ENCODE results near the gene TNS3.

Gene TNS3

GRCh38 chr7:47282790-47283496 is 299.0 kb downstream of the TNS3 start:
- TF ChIP-seq POLR2A (IDR thresholded peaks at IDR 0.05; ENCODE audit: extremely low read depth, insufficient read length) (no peak), MYC (IDR thresholded peaks at IDR 0.05; ENCODE audit: low read depth, low read length) (no peak), CTCF (IDR thresholded peaks at IDR 0.05; ENCODE audit: low read depth, low read length) (no peak)
- TF ChIP-seq, protein P1, sequence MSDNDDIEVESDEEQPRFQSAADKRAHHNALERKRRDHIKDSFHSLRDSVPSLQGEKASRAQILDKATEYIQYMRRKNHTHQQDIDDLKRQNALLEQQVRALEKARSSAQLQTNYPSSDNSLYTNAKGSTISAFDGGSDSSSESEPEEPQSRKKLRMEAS (IDR thresholded peaks at IDR 0.05; ENCODE audit: low read depth, low read length): no peak
- H3K4me3 ChIP-seq (ENCODE audit: low read depth, low read length): no peak overlapping the region
- DNase-seq (ENCODE audit: low read depth): no peak

GRCh38 chr7:47281966-47282643 is 299.8 kb downstream of the TNS3 start:
- TF ChIP-seq POLR2A (IDR thresholded peaks at IDR 0.05; ENCODE audit: extremely low read depth, insufficient read length) (no peak), MYC (IDR thresholded peaks at IDR 0.05; ENCODE audit: low read depth, low read length) (no peak), CTCF (IDR thresholded peaks at IDR 0.05; ENCODE audit: low read depth, low read length) (no peak)
- TF ChIP-seq, protein P1 (IDR thresholded peaks at IDR 0.05; ENCODE audit: low read depth, low read length): no peak
- no peak overlapping the region for H3K4me3 ChIP-seq (ENCODE audit: low read depth, low read length)
- DNase-seq (ENCODE audit: low read depth): no peak

DNA sequence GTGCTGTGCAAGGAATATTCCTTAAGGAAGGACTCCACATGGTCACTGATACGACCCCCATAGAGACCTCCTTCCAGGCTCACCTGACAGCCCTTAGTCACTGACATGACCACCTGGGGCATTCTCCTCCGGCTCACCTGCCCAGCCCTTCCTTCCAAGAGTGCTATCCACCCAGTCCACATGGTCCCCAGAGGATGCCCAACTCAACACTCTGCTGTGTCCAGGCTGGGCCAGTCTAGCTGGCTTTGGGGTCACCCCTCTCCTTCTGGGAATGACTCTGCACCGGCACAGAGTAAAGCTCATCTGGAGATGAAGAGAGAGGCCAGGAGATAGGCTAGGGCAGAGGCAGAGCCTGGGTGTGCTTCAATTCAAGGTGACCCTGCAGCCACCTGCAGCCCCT is 300.8 kb downstream of the TNS3 start:
- DNase-seq (ENCODE audit: low read depth): no peak
- TF ChIP-seq, protein P1 (IDR thresholded peaks at IDR 0.05; ENCODE audit: low read depth, low read length): no peak
- TF ChIP-seq CTCF (IDR thresholded peaks at IDR 0.05; ENCODE audit: low read depth, low read length) (no peak), MYC (IDR thresholded peaks at IDR 0.05; ENCODE audit: low read depth, low read length) (no peak), POLR2A (IDR thresholded peaks at IDR 0.05; ENCODE audit: extremely low read depth, insufficient read length) (no peak)
- no peak overlapping the region for H3K4me3 ChIP-seq (ENCODE audit: low read depth, low read length)

DNA sequence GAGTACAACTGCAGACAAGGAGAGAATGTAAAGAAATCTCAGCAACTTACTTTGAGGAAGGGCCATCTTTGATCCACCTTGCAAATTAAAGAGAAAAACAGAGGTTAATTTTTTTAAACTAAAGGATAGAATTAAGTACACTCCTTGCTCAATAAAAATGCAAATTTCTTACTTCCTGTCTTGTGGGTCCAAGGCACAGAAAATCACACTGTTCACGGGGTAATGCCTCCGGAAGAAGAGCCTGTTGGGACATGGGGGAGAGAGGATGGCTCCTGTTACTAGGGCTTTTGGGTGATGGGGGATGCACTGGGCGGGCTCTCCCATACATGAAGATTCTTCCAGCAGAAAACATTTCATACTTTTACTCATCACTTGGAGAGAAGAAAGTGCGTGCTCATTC is 301.8 kb downstream of the TNS3 start:
- DNase-seq (ENCODE audit: low read depth): no peak
- H3K4me3 ChIP-seq (ENCODE audit: low read depth, low read length): no peak overlapping the region
- TF ChIP-seq POLR2A (IDR thresholded peaks at IDR 0.05; ENCODE audit: extremely low read depth, insufficient read length) (no peak), MYC (IDR thresholded peaks at IDR 0.05; ENCODE audit: low read depth, low read length) (no peak), CTCF (IDR thresholded peaks at IDR 0.05; ENCODE audit: low read depth, low read length) (no peak)
- TF ChIP-seq, protein P1 (IDR thresholded peaks at IDR 0.05; ENCODE audit: low read depth, low read length): no peak

DNA sequence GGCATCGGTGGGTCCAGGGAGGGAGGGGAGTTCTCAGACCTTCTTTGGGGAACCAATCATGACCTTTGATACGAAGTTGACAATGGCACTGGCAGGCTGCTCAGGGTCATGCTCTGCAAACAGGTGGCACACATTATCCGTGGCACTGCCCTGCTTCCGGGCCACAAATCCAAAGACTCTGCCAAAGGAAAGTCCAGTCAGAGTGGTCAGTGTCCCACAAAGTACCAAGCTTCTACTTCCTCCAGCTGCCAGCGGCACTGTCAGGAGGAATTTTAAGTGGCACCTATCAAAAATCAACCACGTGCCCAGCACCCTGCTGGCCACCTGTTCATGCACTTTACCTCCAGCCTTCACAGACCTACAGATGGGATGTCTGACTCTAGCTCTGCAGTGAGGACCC is 303.9 kb downstream of the TNS3 start:
- TF ChIP-seq CTCF (IDR thresholded peaks at IDR 0.05; ENCODE audit: low read depth, low read length): no peak
- no peak for TF ChIP-seq MYC (IDR thresholded peaks at IDR 0.05; ENCODE audit: low read depth, low read length)
- TF ChIP-seq, protein P1 (IDR thresholded peaks at IDR 0.05; ENCODE audit: low read depth, low read length): no peak
- no peak for TF ChIP-seq POLR2A (IDR thresholded peaks at IDR 0.05; ENCODE audit: extremely low read depth, insufficient read length)
- no peak overlapping the region for H3K4me3 ChIP-seq (ENCODE audit: low read depth, low read length)
- no peak for DNase-seq (ENCODE audit: low read depth)
